Endothelial cell of umbilical vein (primary cell): Measurements from ENCODE around the gene DAO.

Experiments
- CTCF ChIP-seq, 2 donors: IDR thresholded peaks; 1 replicate in 1 of 2; 2 replicates in 1 of 2; pipeline ENCODE4 v1.5.1; 2011; ENCODE audit warnings: low read length in 2 of 2, mild to moderate bottlenecking in 2 of 2, moderate library complexity in 2 of 2, control low read depth in 1 of 2, inconsistent platforms in 1 of 2, low read depth in 1 of 2; ENCODE audit not compliant: insufficient read depth in 1 of 2; ENCODE audit errors: extremely low read depth in 1 of 2
- EZH2 ChIP-seq: IDR thresholded peaks from 2 replicates; pipeline ENCODE4 v1.6.1; 2012; ENCODE audit warnings: borderline replicate concordance, low read depth, mild to moderate bottlenecking, moderate library complexity, low read length, inconsistent platforms; ENCODE audit not compliant: severe bottlenecking
- GATA2 ChIP-seq: IDR thresholded peaks from 2 replicates; pipeline ENCODE4 v1.7.0; 2011; ENCODE audit warnings: low read depth, mild to moderate bottlenecking, moderate library complexity, mixed read lengths, low read length; ENCODE audit not compliant: insufficient read length, insufficient read depth
- MAX ChIP-seq: IDR thresholded peaks from 2 replicates; pipeline ENCODE4 v1.6.1; 2011; ENCODE audit not compliant: insufficient read depth, insufficient read length
- POLR2A ChIP-seq: IDR thresholded peaks from 2 replicates; pipeline ENCODE4 v1.6.1; 2012; ENCODE audit warnings: low read depth, mild to moderate bottlenecking, control low read depth, low read length

GRCh38 chr12:108855284-108856169 lies 24.4 kb upstream of the DAO start:
- no peak for TF ChIP-seq MAX
- TF ChIP-seq POLR2A: no peak
- TF ChIP-seq CTCF (IDR thresholded peaks at IDR 0.05; ENCODE audit: extremely low read depth in 1 of 2, insufficient read depth in 1 of 2, low read depth in 1 of 2, low read length in 2 of 2): no peak
- TF ChIP-seq EZH2: no peak
- TF ChIP-seq GATA2: no peak
